MCF 10A (cell line): Measurements from ENCODE around the gene BORCS6. TPM values are rescaled to one million over a fixed set of nuclear protein-coding genes. Genes with fewer than 3 reads are reported as not detected.

Source experiments
- BruUV-seq: library from RNA; stranded (reverse); fragments of 400-500 nt; replicated peaks from 2 replicates; lab custom pipeline; 2021; lab: Mats Ljungman, UMichigan
- CTCF ChIA-PET: fragments of 300-600 bp; sonication (Branson Sonifier 250); formaldehyde crosslinking; extraction: SDS; loops from one replicate; lab custom pipeline; 2021; ENCODE audit warnings: antibody characterized with exemption, inconsistent platforms; lab: Yijun Ruan, JAX
- POLR2A ChIA-PET: fragments of 300-600, 350-650 bp; sonication (Branson Sonifier 250); formaldehyde crosslinking; extraction: SDS; loops from one replicate; lab custom pipeline; 2020; ENCODE audit warnings: antibody characterized with exemption, inconsistent platforms; lab: Yijun Ruan, JAX
- DNase-seq: peaks from one replicate; pipeline ENCODE4 v3.0.0-alpha.2; 2018; ENCODE audit not compliant: unreplicated experiment
- H3K27ac Mint-ChIP-seq: one replicate; pipeline ENCODE4 v1.8.0; 2022; ENCODE audit warnings: mild to moderate bottlenecking, low read depth, mixed read lengths; ENCODE audit not compliant: unreplicated experiment
- H3K27me3 Mint-ChIP-seq: one replicate; pipeline ENCODE4 v1.8.0; 2022; ENCODE audit warnings: mixed read lengths; ENCODE audit not compliant: insufficient read depth, unreplicated experiment
- H3K36me3 Mint-ChIP-seq: one replicate; pipeline ENCODE4 v1.8.0; 2022; ENCODE audit warnings: mild to moderate bottlenecking, moderate library complexity, mixed read lengths; ENCODE audit not compliant: insufficient read depth, unreplicated experiment
- H3K4me1 Mint-ChIP-seq: one replicate; pipeline ENCODE4 v1.8.0; 2022; ENCODE audit warnings: mixed read lengths; ENCODE audit not compliant: insufficient read depth, unreplicated experiment
- H3K4me3 Mint-ChIP-seq: one replicate; pipeline ENCODE4 v1.8.0; 2022; ENCODE audit warnings: mild to moderate bottlenecking, moderate library complexity, mixed read lengths; ENCODE audit not compliant: unreplicated experiment
- H3K9me3 Mint-ChIP-seq: one replicate; pipeline ENCODE4 v1.8.0; 2022; ENCODE audit warnings: mixed read lengths; ENCODE audit not compliant: unreplicated experiment
- intact Hi-C: fragments of 100-400 bp; cut with micrococcal nuclease; formaldehyde crosslinking; loops from 2 replicates; pipeline ENCODE4 v1.14.1; 2022
- total RNA-seq: library from RNA; stranded (reverse); gene quantifications from 2 replicates; pipeline ENCODE4 v1.2.3, GENCODE V29; 2022
- TF ChIP-seq, protein P1 (sequence below): fragments of 200-600 bp; IDR thresholded peaks from one replicate; pipeline ENCODE4 v1.8.0; 2022; ENCODE audit warnings: antibody characterized with exemption, mild to moderate bottlenecking; ENCODE audit not compliant: unreplicated experiment

BORCS6 gene
- total RNA-seq, 1 experiment from 2014 or later = 4.4 TPM

DNA sequence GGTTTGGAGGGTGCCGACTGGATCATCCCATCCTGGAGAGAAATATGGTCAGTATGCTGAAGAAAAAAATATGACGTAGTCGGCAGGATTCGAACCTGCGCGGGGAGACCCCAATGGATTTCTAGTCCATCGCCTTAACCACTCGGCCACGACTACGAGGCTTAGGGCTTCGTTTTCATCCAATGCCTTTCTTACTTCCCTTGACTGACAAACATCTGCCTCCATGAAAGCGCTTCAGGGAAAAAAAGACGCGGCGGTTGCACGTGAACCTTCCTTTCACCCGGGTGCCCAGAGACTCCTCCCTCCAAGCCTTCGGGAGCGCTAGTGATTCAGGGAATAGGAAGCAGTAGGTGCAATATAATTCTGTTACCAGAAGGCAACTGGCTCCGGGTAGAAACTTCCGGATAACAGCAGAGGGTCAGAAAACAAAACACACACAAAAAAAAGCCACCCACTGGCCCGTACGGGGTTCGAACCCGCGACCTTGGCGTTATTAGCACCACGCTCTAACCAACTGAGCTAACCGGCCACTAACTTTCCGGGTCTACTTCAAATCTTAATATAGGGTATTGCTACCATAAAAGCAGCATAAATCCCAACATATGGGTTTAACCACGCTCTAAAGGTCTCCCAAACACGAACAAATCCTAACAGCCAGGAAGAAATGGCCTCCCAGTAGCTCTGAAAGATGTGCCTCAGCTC is 36.7 kb upstream of the BORCS6 start:
- POLR2A ChIA-PET = interaction anchor here (0.6 to 13.2 kb wide), 17 partner anchors 9 to 234 kb away, joined by 3 to 352 read pairs (median 3); partner anchors contain the start of genes ALOXE3, AURKB, BORCS6 and CTC1
- Mint-ChIP-seq H3K4me1 (peaks cover 24% of the 10 kb centered on the region), H3K36me3 (peaks cover 76% of the 10 kb centered on the region), H3K27ac (peak overlapping the region; percentile 92), H3K27me3 (no peaks in the 10 kb centered on the region), H3K4me3 (peak overlapping the region; percentile 75), H3K9me3 (no peaks in the 10 kb centered on the region)
- CTCF ChIA-PET = interaction anchor here (1.0 kb wide), 1 partner anchor 538 kb away, joined by 4 read pairs; the partner anchor contains the start of gene WRAP53
- DNase-seq = peak; percentile 95
- BruUV-seq = no TSS peak
- TF ChIP-seq, protein P1, sequence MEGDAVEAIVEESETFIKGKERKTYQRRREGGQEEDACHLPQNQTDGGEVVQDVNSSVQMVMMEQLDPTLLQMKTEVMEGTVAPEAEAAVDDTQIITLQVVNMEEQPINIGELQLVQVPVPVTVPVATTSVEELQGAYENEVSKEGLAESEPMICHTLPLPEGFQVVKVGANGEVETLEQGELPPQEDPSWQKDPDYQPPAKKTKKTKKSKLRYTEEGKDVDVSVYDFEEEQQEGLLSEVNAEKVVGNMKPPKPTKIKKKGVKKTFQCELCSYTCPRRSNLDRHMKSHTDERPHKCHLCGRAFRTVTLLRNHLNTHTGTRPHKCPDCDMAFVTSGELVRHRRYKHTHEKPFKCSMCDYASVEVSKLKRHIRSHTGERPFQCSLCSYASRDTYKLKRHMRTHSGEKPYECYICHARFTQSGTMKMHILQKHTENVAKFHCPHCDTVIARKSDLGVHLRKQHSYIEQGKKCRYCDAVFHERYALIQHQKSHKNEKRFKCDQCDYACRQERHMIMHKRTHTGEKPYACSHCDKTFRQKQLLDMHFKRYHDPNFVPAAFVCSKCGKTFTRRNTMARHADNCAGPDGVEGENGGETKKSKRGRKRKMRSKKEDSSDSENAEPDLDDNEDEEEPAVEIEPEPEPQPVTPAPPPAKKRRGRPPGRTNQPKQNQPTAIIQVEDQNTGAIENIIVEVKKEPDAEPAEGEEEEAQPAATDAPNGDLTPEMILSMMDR = no peak
- intact Hi-C loops = loop anchor here (1.0 kb wide), 4 partner anchors 21 to 106 kb away; no protein-coding TSS in a partner anchor

DNA sequence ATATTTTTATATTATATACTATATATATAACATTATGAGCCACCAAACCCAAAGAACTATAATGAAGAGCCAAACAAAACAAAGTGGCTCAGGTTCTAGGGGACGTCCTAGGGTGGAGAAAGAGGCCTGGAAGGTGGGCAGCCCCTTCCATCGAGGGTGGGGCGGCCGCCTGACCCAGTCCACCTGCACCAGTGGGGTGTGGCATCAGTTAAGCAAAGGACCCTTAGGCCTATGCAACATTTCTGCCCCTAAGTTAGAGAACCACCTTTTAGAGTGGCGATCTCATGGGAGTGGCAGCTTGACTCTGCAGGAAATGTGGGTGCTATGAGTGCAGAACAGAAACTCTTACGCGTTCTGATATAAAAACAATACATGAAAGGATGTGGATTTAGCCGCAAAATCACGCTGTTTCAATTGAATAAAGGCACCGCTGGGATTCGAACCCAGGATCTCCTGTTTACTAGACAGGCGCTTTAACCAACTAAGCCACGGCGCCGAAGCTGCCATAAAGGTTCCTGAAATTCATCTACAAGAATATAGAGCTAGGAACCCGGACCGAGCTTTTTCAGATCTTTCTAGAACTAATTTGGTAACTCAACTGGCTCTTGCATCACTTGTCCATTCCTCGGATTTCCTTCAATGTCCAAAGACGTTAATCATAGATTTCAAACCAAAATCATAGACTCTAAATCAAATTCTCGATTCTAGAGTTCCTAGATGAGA is 36.0 kb upstream of the BORCS6 start:
- peak overlapping the region; percentile 75 for H3K4me3 Mint-ChIP-seq
- ChIA-PET POLR2A (interaction anchor here (0.7 to 13.2 kb wide), 11 partner anchors 13 to 233 kb away, joined by 3 to 352 read pairs (median 10); partner anchors contain the start of genes ALOXE3, AURKB, BORCS6 and CTC1), CTCF (interaction anchor here (0.7 to 1.0 kb wide), 2 partner anchors 146 to 538 kb away, joined by 3 to 4 read pairs; partner anchors contain the start of gene WRAP53)
- H3K9me3 Mint-ChIP-seq = no peaks in the 10 kb centered on the region
- H3K27ac Mint-ChIP-seq = peak overlapping the region; percentile 92
- DNase-seq = peak; percentile 84
- H3K36me3 Mint-ChIP-seq = peaks cover 76% of the 10 kb centered on the region
- intact Hi-C loops = loop anchor here (1.0 kb wide), 4 partner anchors 21 to 106 kb away; no protein-coding TSS in a partner anchor
- no peaks in the 10 kb centered on the region for H3K27me3 Mint-ChIP-seq
- peaks cover 24% of the 10 kb centered on the region for H3K4me1 Mint-ChIP-seq
- TSS peak; percentile 60 for BruUV-seq
- TF ChIP-seq, protein P1 = no peak

DNA sequence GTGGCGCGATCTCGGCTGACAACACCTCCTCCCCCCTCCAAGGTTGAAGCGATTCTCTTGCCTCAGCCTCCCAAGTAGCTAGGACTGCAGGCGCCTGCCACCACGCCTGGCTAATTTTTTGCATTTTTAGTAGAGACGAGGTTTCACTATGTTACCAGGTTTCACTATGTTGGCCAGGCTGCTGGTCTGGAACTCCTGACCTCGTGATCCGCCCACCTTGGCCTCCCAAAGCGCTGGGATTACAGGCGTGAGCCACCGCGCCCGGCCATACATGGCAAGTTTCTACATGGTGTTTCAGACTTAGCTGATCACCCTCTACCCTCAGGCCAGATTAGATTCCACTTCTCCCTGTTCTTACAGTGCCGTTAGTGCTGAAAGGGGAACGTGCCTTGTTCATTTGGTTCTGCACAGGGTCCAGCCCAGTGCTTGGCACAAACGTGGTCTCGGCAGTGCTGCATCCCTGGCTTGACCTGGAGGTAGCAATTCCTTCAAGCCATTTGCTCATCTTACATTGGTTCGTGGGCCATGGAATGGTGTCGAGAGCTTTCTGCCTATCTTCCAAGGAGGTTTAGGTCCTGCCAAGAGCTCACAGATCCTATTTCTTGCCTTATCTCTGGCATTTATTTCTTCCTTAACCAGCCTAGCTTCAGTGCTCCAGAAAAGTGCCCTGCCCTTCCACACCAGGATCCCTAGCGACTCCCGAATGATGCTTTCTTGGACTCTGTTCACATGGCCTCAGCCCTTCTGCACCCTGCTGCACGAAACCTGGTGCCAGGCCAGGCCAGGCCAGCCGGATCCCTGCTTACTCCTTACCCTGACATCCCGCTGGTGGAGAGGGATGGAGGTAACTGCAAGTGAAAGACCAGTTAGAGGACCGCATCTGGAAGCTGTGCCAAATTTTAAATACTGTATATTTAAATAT is 35.2 kb upstream of the BORCS6 start:
- intact Hi-C loops = loop anchor here (5.0 kb wide), 1 partner anchor 157 kb away; the partner anchor contains the start of gene RPL26
- Mint-ChIP-seq H3K4me1 (peaks cover 24% of the 10 kb centered on the region), H3K9me3 (no peaks in the 10 kb centered on the region), H3K27ac (peak overlapping the region; percentile 97), H3K27me3 (no peaks in the 10 kb centered on the region), H3K4me3 (peak overlapping the region; percentile 19), H3K36me3 (peaks cover 74% of the 10 kb centered on the region)
- TF ChIP-seq, protein P1 = no peak
- POLR2A ChIA-PET = interaction anchor here (0.6 to 13.2 kb wide), 11 partner anchors 14 to 236 kb away, joined by 3 to 352 read pairs (median 13); partner anchors contain the start of genes ALOXE3, AURKB, BORCS6 and CTC1
- no TSS peak for BruUV-seq
- no peak for DNase-seq
- CTCF ChIA-PET = interaction anchor here (0.6 to 5.1 kb wide), 5 partner anchors 8 to 537 kb away, joined by 3 to 42 read pairs (median 3); partner anchors contain the start of genes BORCS6, CTC1 and WRAP53
